ENCODE data around the gene PCGF5. TPM values are rescaled to one million over a fixed set of nuclear protein-coding genes. Genes with fewer than 3 reads are reported as not detected.
A peak's percentile ranks its signal among the peaks of the same experiment; 100 is the strongest.
"Not testable (repeated sequence)": the region's sequence is repeated elsewhere in the genome, so short reads cannot be mapped to it uniquely, and the experiment has no call there.

PCGF5 gene
- total RNA-seq, 2 experiments from 2014 or later: 34.2 to 36.4 TPM

DNA sequence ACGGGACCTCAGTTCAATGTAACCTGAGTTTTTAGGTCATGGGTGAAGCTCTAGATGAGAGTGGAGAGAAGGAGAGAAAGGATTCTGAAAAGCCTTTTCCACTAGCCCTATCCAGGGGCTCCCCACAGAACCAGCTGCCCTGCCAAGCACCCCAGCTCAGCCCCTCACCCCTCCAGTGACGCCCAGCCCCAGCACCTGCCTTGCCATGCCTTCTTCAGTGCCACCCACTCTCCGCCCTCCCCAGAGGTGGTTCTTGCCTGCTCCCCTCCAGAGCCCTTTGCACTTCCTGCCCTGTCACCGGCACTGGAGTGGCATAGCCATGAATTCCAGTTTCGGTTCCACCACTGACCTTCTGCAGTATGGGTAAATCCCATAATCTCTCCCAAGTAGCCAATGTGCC lies 70.1 kb downstream of the PCGF5 start:
- CTCF ChIA-PET: interaction anchor here (1.8 kb wide), 1 partner anchor 8 kb away, joined by 9 read pairs; no protein-coding TSS in a partner anchor

GRCh38 chr10:91294134-91294906 lies 73.9 kb downstream of the PCGF5 start:
- H3K9me3 Mint-ChIP-seq: no peaks in the 10 kb centered on the region
- peaks cover 2% of the 10 kb centered on the region for H3K27me3 Mint-ChIP-seq (ENCODE audit: low read depth)
- H3K36me3 Mint-ChIP-seq (ENCODE audit: low read depth): no peaks in the 10 kb centered on the region
- H3K27ac Mint-ChIP-seq: no peak overlapping the region
- intact Hi-C loops (cut with micrococcal nuclease): no loop called here
- no peak overlapping the region for H3K4me3 Mint-ChIP-seq
- no peak for DNase-seq
- H3K4me1 Mint-ChIP-seq (ENCODE audit: low read depth): peaks cover 8% of the 10 kb centered on the region
- CTCF ChIA-PET: interaction anchor here (0.5 to 1.2 kb wide), 3 partner anchors 188 to 383 kb away, joined by 3 to 5 read pairs (median 3); no protein-coding TSS in a partner anchor

More for the DNA sequence above, 70.1 kb downstream of the PCGF5 start:
- Mint-ChIP-seq H3K4me3 (no peak overlapping the region), H3K4me1 (ENCODE audit: low read depth) (no peaks in the 10 kb centered on the region), H3K9me3 (no peaks in the 10 kb centered on the region), H3K27ac (no peak overlapping the region), H3K36me3 (ENCODE audit: low read depth) (no peaks in the 10 kb centered on the region), H3K27me3 (ENCODE audit: low read depth) (no peaks in the 10 kb centered on the region)
- intact Hi-C loops (cut with micrococcal nuclease): no loop called here
- DNase-seq: no peak

DNA sequence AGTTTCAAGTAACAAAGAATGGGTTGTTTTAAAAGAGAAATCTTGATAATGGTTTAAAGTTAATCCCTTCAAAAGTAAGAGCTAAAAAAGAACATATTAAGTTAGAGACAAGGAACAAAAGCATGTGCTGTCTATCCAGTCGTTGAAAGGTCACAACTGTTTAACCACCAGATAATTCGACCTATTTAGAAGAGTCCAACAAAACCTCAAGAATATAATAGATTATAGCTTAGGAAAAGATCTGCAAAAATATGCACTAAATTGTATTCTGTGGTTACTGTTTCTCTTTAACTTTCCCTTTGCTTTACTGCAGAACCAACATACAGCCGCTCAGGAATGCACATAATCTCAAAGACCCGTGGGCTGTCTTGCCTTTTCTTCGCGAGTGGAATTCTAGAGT lies 74.9 kb downstream of the PCGF5 start:
- no peak for DNase-seq
- H3K27me3 Mint-ChIP-seq (ENCODE audit: low read depth): peaks cover 2% of the 10 kb centered on the region
- peaks cover 8% of the 10 kb centered on the region for H3K4me1 Mint-ChIP-seq (ENCODE audit: low read depth)
- no peak overlapping the region for H3K27ac Mint-ChIP-seq
- CTCF ChIA-PET: interaction anchor here (1.1 to 1.2 kb wide), 3 partner anchors 25 to 618 kb away, joined by 3 to 7 read pairs (median 5); no protein-coding TSS in a partner anchor
- intact Hi-C loops (cut with micrococcal nuclease): no loop called here
- no peaks in the 10 kb centered on the region for H3K36me3 Mint-ChIP-seq (ENCODE audit: low read depth)
- H3K4me3 Mint-ChIP-seq: no peak overlapping the region
- H3K9me3 Mint-ChIP-seq: no peaks in the 10 kb centered on the region

DNA sequence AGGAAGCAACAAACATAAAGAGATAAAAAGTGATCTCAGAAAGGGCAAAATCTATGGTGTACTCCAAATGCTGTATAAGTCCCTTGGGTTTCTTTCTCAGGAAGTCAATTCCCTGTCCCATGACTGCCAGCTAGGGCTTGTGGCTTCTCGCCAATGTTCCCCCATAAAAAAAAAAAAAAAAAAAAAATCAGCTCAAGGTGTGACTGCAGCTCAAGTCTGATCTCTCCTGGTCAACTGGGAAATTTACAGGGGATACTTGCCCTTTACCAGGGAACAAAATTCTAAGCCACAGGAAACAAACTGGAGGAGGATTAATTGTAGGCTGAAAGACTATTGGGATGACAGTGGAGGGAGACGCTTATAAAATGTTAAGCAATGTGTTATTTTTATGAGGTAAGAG lies 76.0 kb downstream of the PCGF5 start:
- intact Hi-C loops (cut with micrococcal nuclease): loop anchor here (2.0 kb wide), 1 partner anchor 208 kb away; no protein-coding TSS in a partner anchor
- Mint-ChIP-seq H3K27ac (no peak overlapping the region), H3K4me3 (no peak overlapping the region), H3K4me1 (ENCODE audit: low read depth) (peaks cover 8% of the 10 kb centered on the region), H3K36me3 (ENCODE audit: low read depth) (no peaks in the 10 kb centered on the region), H3K27me3 (ENCODE audit: low read depth) (peaks cover 2% of the 10 kb centered on the region), H3K9me3 (no peaks in the 10 kb centered on the region)
- CTCF ChIA-PET: interaction anchor here (0.7 to 1.2 kb wide), 4 partner anchors 26 to 617 kb away, joined by 3 to 7 read pairs (median 4); no protein-coding TSS in a partner anchor
- DNase-seq: no peak

DNA sequence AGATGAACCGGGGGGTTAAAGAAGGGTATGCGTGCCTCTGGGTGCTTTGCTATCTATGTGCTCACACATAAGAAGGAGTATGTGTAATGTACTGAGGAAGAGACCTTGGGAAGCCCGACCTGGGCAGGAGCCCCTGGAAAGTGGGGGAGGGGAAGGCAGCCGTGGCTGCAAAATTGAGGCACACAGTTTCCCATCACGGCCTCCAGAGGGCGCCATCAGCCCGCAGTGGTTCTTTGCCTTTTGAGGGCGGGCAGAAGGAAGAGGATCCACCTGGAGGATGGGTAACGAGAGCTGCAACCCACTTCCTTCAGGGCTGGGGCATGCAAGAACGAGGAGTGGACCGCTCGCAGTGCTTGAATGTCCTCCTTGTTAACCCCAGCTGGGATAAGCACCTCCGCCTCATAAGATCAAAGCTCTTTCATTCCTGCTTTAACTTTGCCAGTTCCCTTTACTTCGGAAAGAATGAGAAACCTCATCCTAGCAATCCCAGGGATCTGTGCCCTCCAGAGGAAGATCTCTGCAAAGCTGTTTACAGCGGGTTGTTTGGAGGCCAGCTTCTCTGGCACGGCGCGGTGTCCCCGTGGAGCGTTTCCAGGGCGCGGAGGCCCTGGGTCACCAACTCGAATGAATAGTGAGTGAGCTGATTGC lies 77.9 kb downstream of the PCGF5 start:
- intact Hi-C loops (cut with micrococcal nuclease): loop anchor here (1.0 to 2.0 kb wide), 11 partner anchors 36 to 615 kb away; partner anchors contain the start of gene HECTD2
- H3K27me3 Mint-ChIP-seq (ENCODE audit: low read depth): peaks cover 2% of the 10 kb centered on the region
- DNase-seq: peak; percentile 90
- H3K36me3 Mint-ChIP-seq (ENCODE audit: low read depth): no peaks in the 10 kb centered on the region
- H3K4me1 Mint-ChIP-seq (ENCODE audit: low read depth): peaks cover 8% of the 10 kb centered on the region
- H3K4me3 Mint-ChIP-seq: peak overlapping the region; percentile 71
- CTCF ChIA-PET: interaction anchor here (0.6 to 5.3 kb wide), 49 partner anchors 9 to 621 kb away, joined by 3 to 104 read pairs (median 5); partner anchors contain the start of gene PPP1R3C
- H3K27ac Mint-ChIP-seq: no peak overlapping the region
- H3K9me3 Mint-ChIP-seq: no peaks in the 10 kb centered on the region

DNA sequence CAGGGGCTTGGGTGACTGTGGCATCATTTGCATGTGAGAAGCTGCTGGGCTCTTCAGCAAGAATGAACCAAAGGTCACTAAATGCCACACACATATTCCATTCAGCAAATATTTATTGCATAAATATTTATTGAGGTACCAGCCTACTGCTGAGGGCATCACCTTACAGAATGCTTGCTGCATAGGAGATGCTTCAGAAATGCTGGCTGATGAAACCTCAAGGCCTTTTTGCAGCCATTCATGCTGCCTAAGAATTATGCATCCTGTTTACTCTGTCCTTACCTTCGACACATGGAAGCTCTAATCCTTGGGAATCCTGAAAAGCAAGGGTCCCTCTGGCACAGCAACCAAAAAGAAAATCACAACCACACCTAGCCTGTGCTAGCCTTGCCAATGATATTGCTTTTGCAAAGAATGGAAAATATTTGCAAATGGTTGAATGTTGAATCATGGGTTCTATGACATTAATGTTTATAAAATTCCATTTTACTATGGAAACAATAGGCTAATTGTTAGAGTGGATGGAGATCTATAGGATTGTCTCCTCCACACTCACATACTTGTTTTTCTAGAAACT lies 79.6 kb downstream of the PCGF5 start:
- intact Hi-C loops (cut with micrococcal nuclease): loop anchor here (2.0 kb wide), 1 partner anchor 35 kb away; no protein-coding TSS in a partner anchor
- CTCF ChIA-PET: interaction anchor here (2.0 to 5.3 kb wide), 5 partner anchors 10 to 613 kb away, joined by 9 to 104 read pairs (median 14); partner anchors contain the start of gene PPP1R3C
- Mint-ChIP-seq H3K27me3 (ENCODE audit: low read depth) (peaks cover 2% of the 10 kb centered on the region), H3K27ac (no peak overlapping the region), H3K9me3 (no peaks in the 10 kb centered on the region), H3K36me3 (ENCODE audit: low read depth) (no peaks in the 10 kb centered on the region), H3K4me3 (no peak overlapping the region), H3K4me1 (ENCODE audit: low read depth) (peaks cover 8% of the 10 kb centered on the region)
- DNase-seq: no peak

- intact Hi-C loops (cut with micrococcal nuclease); H3K9me3 Mint-ChIP-seq; H3K27ac Mint-ChIP-seq; H3K4me3 Mint-ChIP-seq; H3K27me3 Mint-ChIP-seq (ENCODE audit: low read depth); H3K4me1 Mint-ChIP-seq (ENCODE audit: low read depth); H3K36me3 Mint-ChIP-seq (ENCODE audit: low read depth); DNase-seq; CTCF ChIA-PET: not testable (repeated sequence)
Observed at GRCh38 chr10:91302946-91303345, 82.5 kb downstream of the PCGF5 start.

- H3K27me3 Mint-ChIP-seq (ENCODE audit: low read depth); H3K27ac Mint-ChIP-seq; DNase-seq; CTCF ChIA-PET; H3K4me3 Mint-ChIP-seq; intact Hi-C loops (cut with micrococcal nuclease); H3K4me1 Mint-ChIP-seq (ENCODE audit: low read depth); H3K9me3 Mint-ChIP-seq; H3K36me3 Mint-ChIP-seq (ENCODE audit: low read depth): not testable (repeated sequence)
Observed at GRCh38 chr10:91305979-91306378, 85.5 kb downstream of the PCGF5 start.

GRCh38 chr10:91307489-91307888 lies 87.0 kb downstream of the PCGF5 start:
- H3K27me3 Mint-ChIP-seq (ENCODE audit: low read depth): peaks cover 4% of the 10 kb centered on the region
- CTCF ChIA-PET: interaction anchor here (2.0 kb wide), 1 partner anchor 9 kb away, joined by 14 read pairs; no protein-coding TSS in a partner anchor
- H3K4me3 Mint-ChIP-seq: no peak overlapping the region
- no peak for DNase-seq
- H3K4me1 Mint-ChIP-seq (ENCODE audit: low read depth): no peaks in the 10 kb centered on the region
- H3K27ac Mint-ChIP-seq: no peak overlapping the region
- no peaks in the 10 kb centered on the region for H3K36me3 Mint-ChIP-seq (ENCODE audit: low read depth)
- intact Hi-C loops (cut with micrococcal nuclease): no loop called here
- no peaks in the 10 kb centered on the region for H3K9me3 Mint-ChIP-seq

GRCh38 chr10:91309711-91310110 lies 89.2 kb downstream of the PCGF5 start:
- Mint-ChIP-seq H3K27me3 (ENCODE audit: low read depth) (peaks cover 4% of the 10 kb centered on the region), H3K4me3 (no peak overlapping the region), H3K36me3 (ENCODE audit: low read depth) (no peaks in the 10 kb centered on the region), H3K4me1 (ENCODE audit: low read depth) (peaks cover 11% of the 10 kb centered on the region), H3K9me3 (no peaks in the 10 kb centered on the region), H3K27ac (no peak overlapping the region)
- intact Hi-C loops (cut with micrococcal nuclease): loop anchor here (5.0 kb wide), 2 partner anchors 43 to 103 kb away; partner anchors contain the start of gene HECTD2
- no peak for DNase-seq
- CTCF ChIA-PET: interaction anchor here (1.8 kb wide), 1 partner anchor 11 kb away, joined by 4 read pairs; no protein-coding TSS in a partner anchor

- intact Hi-C loops (cut with micrococcal nuclease): loop anchor here (2.0 to 5.0 kb wide), 3 partner anchors 41 to 485 kb away; partner anchors contain the start of gene HECTD2
- CTCF ChIA-PET: interaction anchor here (2.6 kb wide), 1 partner anchor 13 kb away, joined by 17 read pairs; no protein-coding TSS in a partner anchor
- Mint-ChIP-seq H3K4me3 (no peak overlapping the region), H3K27ac (no peak overlapping the region), H3K27me3 (ENCODE audit: low read depth) (peaks cover 4% of the 10 kb centered on the region), H3K36me3 (ENCODE audit: low read depth) (no peaks in the 10 kb centered on the region), H3K4me1 (ENCODE audit: low read depth) (peaks cover 11% of the 10 kb centered on the region), H3K9me3 (no peaks in the 10 kb centered on the region)
- no peak for DNase-seq
Observed at GRCh38 chr10:91311601-91312381, 91.3 kb downstream of the PCGF5 start.
